ENCODE results near the gene UPP1. TPM values are rescaled to one million over a fixed set of nuclear protein-coding genes. Genes with fewer than 3 reads are reported as not detected.

UPP1 gene
- total and polyA plus RNA-seq, 10 donors = 22.2 to 80.0 (median 54.5) TPM

DNA sequence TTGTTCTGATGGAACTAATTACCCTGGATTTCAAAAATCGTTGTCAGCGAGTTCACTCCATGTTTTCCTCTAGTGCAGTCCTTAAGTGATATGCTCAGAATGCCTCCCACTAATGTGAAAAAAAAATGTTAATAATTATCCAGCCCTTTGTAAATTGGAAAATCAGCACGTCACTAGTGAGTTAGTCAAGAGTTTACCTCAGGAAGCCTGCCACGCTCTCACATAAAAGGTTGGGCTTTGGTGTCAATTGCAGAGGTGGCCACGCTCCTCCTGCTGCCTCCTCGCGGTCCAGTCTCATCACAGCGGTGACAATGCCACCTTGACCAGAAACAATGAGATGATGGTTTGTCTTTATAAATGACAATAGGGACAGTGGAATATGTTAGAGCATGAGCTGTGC, 22.5 kb downstream of the UPP1 start:
- peaks cover 0 to 14% (median 9%) of the 10 kb centered on the region in 6 donors for H3K4me1 ChIP-seq
- no peak overlapping the region for H3K27ac ChIP-seq
- WGBS, 5 donors = 89 to 96% (median 91%) methylated on average over 8 of the region's 8 CpGs
- no peaks in the 10 kb centered on the region for H3K9me3 ChIP-seq
- TF ChIP-seq POLR2AphosphoS5 (IDR thresholded peaks at IDR 0.05) = no peak
- TF ChIP-seq POLR2A (IDR thresholded peaks at IDR 0.05) = no peak
- no peaks in the 10 kb centered on the region for H3K27me3 ChIP-seq (replicated peaks in 1 of 7)
- DNase-seq = no peak
- intact Hi-C loops (cut with DNase I; ENCODE audit: low total_unique reads) = loop anchor here (2.0 to 5.0 kb wide), 2 partner anchors 121 to 164 kb away; partner anchors contain the start of gene PKD1L1
- H3K4me3 ChIP-seq = no peak overlapping the region
- H3K36me3 ChIP-seq = peaks cover 7 to 33% (median 26%) of the 10 kb centered on the region in 6 donors

DNA sequence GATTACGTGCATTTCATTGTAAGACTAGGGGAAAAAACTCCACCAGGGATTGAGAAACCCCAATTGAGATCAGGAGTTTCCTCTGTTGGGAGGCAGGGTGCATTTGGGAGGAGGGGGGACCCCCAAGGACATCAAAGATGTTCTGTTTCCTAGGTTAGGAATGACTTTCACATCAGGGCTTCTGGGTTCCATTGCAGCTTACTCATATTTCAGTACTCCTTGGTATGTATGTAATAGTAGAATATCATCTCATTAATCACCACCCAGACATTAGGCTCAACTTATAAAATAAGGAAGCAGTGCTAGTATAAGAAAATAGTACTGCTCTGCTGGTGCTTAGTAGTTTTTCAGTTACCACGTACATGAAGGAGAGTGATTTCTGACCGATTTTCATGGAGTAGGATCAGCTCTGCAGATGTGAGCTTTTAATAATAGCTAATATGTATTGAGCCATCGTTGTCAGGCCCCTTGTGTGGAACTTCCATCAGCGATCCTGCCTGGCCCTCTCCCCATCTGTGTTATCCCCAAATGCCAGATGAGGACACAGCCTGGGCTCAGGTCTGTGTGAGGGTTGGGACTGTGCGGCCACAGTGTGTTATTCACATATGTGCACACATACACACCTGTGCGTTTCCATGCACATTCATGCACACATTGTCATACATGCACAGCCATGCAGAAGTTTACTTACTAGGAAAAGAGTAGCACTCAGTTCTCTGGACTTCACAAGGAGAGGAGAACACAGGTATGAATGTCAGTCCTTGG, 23.5 kb downstream of the UPP1 start:
- 83 to 92% (median 89%) methylated on average over 7 of the region's 7 CpGs for WGBS, 5 donors
- H3K27me3 ChIP-seq (replicated peaks in 1 of 7) = no peaks in the 10 kb centered on the region
- H3K9me3 ChIP-seq = no peaks in the 10 kb centered on the region
- H3K36me3 ChIP-seq = peaks cover 4 to 23% (median 17%) of the 10 kb centered on the region in 6 donors
- peaks cover 0 to 14% (median 9%) of the 10 kb centered on the region in 6 donors for H3K4me1 ChIP-seq
- DNase-seq = no peak
- no peak overlapping the region for H3K27ac ChIP-seq
- intact Hi-C loops (cut with DNase I; ENCODE audit: low total_unique reads) = loop anchor here (5.0 kb wide), 1 partner anchor 165 kb away; the partner anchor contains the start of gene PKD1L1
- TF ChIP-seq POLR2AphosphoS5 (IDR thresholded peaks at IDR 0.05) (no peak), POLR2A (IDR thresholded peaks at IDR 0.05) (no peak)
- TF ChIP-seq, protein P1, sequence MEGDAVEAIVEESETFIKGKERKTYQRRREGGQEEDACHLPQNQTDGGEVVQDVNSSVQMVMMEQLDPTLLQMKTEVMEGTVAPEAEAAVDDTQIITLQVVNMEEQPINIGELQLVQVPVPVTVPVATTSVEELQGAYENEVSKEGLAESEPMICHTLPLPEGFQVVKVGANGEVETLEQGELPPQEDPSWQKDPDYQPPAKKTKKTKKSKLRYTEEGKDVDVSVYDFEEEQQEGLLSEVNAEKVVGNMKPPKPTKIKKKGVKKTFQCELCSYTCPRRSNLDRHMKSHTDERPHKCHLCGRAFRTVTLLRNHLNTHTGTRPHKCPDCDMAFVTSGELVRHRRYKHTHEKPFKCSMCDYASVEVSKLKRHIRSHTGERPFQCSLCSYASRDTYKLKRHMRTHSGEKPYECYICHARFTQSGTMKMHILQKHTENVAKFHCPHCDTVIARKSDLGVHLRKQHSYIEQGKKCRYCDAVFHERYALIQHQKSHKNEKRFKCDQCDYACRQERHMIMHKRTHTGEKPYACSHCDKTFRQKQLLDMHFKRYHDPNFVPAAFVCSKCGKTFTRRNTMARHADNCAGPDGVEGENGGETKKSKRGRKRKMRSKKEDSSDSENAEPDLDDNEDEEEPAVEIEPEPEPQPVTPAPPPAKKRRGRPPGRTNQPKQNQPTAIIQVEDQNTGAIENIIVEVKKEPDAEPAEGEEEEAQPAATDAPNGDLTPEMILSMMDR (IDR thresholded peaks at IDR 0.05 in 8 of 11, conservative IDR thresholded peaks at IDR 0.05 in 3 of 11) = no peak
- H3K4me3 ChIP-seq = no peak overlapping the region

DNA sequence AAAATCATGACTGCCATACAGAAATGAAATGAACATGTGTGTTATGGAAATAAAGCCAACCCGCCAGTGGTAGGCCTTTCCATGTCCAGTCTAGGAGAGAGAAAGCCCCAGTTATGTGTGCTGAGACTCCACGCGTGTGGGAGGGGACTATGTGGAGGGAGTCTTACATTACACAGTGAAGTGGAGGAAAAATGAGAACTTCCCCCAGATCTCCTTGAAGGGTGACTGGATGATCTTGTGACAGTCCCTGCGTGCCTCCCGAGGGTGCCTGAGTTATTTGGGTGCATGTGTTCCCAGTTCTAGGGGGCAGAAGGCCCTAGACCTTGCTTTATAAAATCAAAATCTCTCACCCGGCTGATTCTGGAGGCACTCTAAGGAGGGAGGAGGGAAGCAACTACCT, 24.2 kb downstream of the UPP1 start:
- intact Hi-C loops (cut with DNase I; ENCODE audit: low total_unique reads) = loop anchor here (5.0 kb wide), 1 partner anchor 166 kb away; the partner anchor contains the start of gene PKD1L1

DNA sequence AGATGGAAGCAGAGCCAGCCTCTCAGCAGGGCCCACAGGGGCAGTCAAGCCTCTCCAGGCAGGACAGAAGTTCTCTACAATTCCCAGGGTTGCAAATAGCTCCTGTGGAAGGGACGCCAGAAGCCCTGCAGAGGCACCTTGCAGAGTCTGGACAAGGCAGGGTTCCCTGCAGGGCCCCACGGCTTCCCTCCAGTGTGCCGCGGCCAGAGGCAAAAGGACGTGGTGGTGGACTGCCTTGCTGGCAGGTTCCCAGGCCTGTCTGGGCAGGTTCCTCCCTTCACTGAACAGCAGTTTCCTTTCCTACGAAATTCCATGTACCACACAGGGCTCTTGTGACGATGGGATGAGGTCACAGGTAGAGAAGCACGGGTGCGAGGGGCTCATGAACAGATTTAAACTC, 25.1 kb downstream of the UPP1 start:
- WGBS, 5 donors = 78 to 87% (median 83%) methylated on average over 7 to 9 of the region's 9 CpGs
- DNase-seq = peak; percentile 72
- intact Hi-C loops (cut with DNase I; ENCODE audit: low total_unique reads) = loop anchor here (5.0 kb wide), 1 partner anchor 167 kb away; the partner anchor contains the start of gene PKD1L1
- Histone ChIP-seq H3K27ac (no peak overlapping the region), H3K4me3 (no peak overlapping the region), H3K27me3 (replicated peaks in 1 of 7) (no peaks in the 10 kb centered on the region), H3K9me3 (no peaks in the 10 kb centered on the region), H3K36me3 (peaks cover 0 to 8% (median 1%) of the 10 kb centered on the region in 6 donors), H3K4me1 (peaks cover 0 to 14% (median 9%) of the 10 kb centered on the region in 6 donors)
- TF ChIP-seq POLR2AphosphoS5 (IDR thresholded peaks at IDR 0.05) (no peak), POLR2A (IDR thresholded peaks at IDR 0.05) (no peak)
- TF ChIP-seq, protein P1 (IDR thresholded peaks at IDR 0.05 in 8 of 11, conservative IDR thresholded peaks at IDR 0.05 in 3 of 11) = no peak

More for the DNA sequence above, 24.2 kb downstream of the UPP1 start:
- Histone ChIP-seq H3K4me1 (peaks cover 0 to 14% (median 9%) of the 10 kb centered on the region in 6 donors), H3K4me3 (no peak overlapping the region), H3K27ac (no peak overlapping the region), H3K36me3 (peaks cover 1 to 16% (median 10%) of the 10 kb centered on the region in 6 donors), H3K27me3 (replicated peaks in 1 of 7) (no peaks in the 10 kb centered on the region), H3K9me3 (no peaks in the 10 kb centered on the region)
- WGBS, 5 donors = 79 to 94% (median 86%) methylated on average over 6 of the region's 6 CpGs
- DNase-seq = no peak
- no peak for TF ChIP-seq POLR2AphosphoS5 (IDR thresholded peaks at IDR 0.05)

DNA sequence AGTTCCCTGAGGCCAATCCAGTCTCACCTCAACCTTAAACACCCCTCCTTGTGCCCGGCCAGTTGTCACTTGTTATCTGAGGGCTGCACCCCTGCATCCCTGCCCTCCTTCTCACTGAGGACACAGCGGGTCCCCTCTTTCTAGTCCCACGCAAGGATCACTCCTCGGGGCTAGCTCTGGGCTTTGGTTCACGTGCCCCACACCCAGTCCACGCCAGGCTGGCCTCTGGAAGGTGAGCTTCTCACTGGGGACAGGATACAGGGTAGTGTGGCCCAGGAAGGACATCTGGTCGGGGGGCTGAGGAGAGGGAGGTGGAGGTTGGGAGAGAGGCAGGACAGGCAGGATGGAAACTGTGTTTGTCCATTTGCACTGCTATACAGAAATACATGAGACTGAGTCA, 25.5 kb downstream of the UPP1 start:
- H3K4me1 ChIP-seq = peaks cover 0 to 11% (median 9%) of the 10 kb centered on the region in 6 donors
- WGBS, 5 donors = 86 to 97% (median 91%) methylated on average over 7 of the region's 7 CpGs
- TF ChIP-seq POLR2A (IDR thresholded peaks at IDR 0.05) (no peak), POLR2AphosphoS5 (IDR thresholded peaks at IDR 0.05) (no peak)
- TF ChIP-seq, protein P1 (IDR thresholded peaks at IDR 0.05 in 8 of 11, conservative IDR thresholded peaks at IDR 0.05 in 3 of 11) = no peak
- intact Hi-C loops (cut with DNase I; ENCODE audit: low total_unique reads) = loop anchor here (5.0 kb wide), 1 partner anchor 167 kb away; the partner anchor contains the start of gene PKD1L1
- H3K9me3 ChIP-seq = no peaks in the 10 kb centered on the region
- no peak overlapping the region for H3K27ac ChIP-seq
- H3K27me3 ChIP-seq (replicated peaks in 1 of 7) = no peaks in the 10 kb centered on the region
- DNase-seq = no peak
- no peak overlapping the region for H3K4me3 ChIP-seq
- peaks cover 0 to 3% (median 0%) of the 10 kb centered on the region in 6 donors for H3K36me3 ChIP-seq
